Activated CD4-positive, alpha-beta T cell treated with anti-CD3 and anti-CD28 coated beads for 1 hour (primary cell): ENCODE results near the gene FGF14.

Source experiments
- DNase-seq: peaks from one replicate; pipeline ENCODE4 v3.0.0-alpha.2; 2020

The FGF14 gene

GRCh38 chr13:102361113-102361512 lies 40.7 kb downstream of the FGF14 start:
- no peak for DNase-seq

GRCh38 chr13:102359264-102359663 lies 42.6 kb downstream of the FGF14 start:
- no peak for DNase-seq

GRCh38 chr13:102355251-102355650 lies 46.6 kb downstream of the FGF14 start:
- DNase-seq, result no peak

- no peak for DNase-seq
These were observed 47.8 kb downstream of the FGF14 start for GRCh38 chr13:102354011-102354410.

- DNase-seq, result no peak
These were observed 50.3 kb downstream of the FGF14 start for GRCh38 chr13:102351521-102351920.

GRCh38 chr13:102347490-102347889 lies 54.4 kb downstream of the FGF14 start:
- DNase-seq, result no peak

- DNase-seq, result no peak
These were observed 55.1 kb downstream of the FGF14 start for GRCh38 chr13:102346769-102347168.

GRCh38 chr13:102344410-102344809 lies 57.4 kb downstream of the FGF14 start:
- DNase-seq, result no peak

- DNase-seq, result no peak
These were observed 68.3 kb downstream of the FGF14 start for GRCh38 chr13:102333320-102334198.

- DNase-seq, result no peak
These were observed 72.9 kb downstream of the FGF14 start for GRCh38 chr13:102328909-102329308.

GRCh38 chr13:102327119-102327617 lies 74.7 kb downstream of the FGF14 start:
- DNase-seq, result no peak

- no peak for DNase-seq
These were observed 75.3 kb downstream of the FGF14 start for GRCh38 chr13:102326381-102327118.

- no peak for DNase-seq
These were observed 76.5 kb downstream of the FGF14 start for GRCh38 chr13:102325321-102325720.

GRCh38 chr13:102323505-102323904 lies 78.3 kb downstream of the FGF14 start:
- DNase-seq, result no peak

GRCh38 chr13:102323012-102323411 lies 78.8 kb downstream of the FGF14 start:
- DNase-seq, result no peak

- no peak for DNase-seq
These were observed 79.6 kb downstream of the FGF14 start for GRCh38 chr13:102322211-102322610.

GRCh38 chr13:102318233-102318632 lies 83.6 kb downstream of the FGF14 start:
- no peak for DNase-seq

- no peak for DNase-seq
These were observed 84.3 kb downstream of the FGF14 start for GRCh38 chr13:102317593-102317992.

- no peak for DNase-seq
These were observed 85.1 kb downstream of the FGF14 start for GRCh38 chr13:102316732-102317131.

- DNase-seq, result no peak
These were observed 89.0 kb downstream of the FGF14 start for GRCh38 chr13:102312841-102313240.

- no peak for DNase-seq
These were observed 89.9 kb downstream of the FGF14 start for GRCh38 chr13:102311901-102312300.

- no peak for DNase-seq
These were observed 90.4 kb downstream of the FGF14 start for GRCh38 chr13:102311419-102311796.

GRCh38 chr13:102310691-102311418 lies 91.0 kb downstream of the FGF14 start:
- no peak for DNase-seq
